ENCODE data around the gene IL12B.
"Not testable (repeated sequence)": the region's sequence is repeated elsewhere in the genome, so short reads cannot be mapped to it uniquely, and the experiment has no call there.

IL12B gene

DNA sequence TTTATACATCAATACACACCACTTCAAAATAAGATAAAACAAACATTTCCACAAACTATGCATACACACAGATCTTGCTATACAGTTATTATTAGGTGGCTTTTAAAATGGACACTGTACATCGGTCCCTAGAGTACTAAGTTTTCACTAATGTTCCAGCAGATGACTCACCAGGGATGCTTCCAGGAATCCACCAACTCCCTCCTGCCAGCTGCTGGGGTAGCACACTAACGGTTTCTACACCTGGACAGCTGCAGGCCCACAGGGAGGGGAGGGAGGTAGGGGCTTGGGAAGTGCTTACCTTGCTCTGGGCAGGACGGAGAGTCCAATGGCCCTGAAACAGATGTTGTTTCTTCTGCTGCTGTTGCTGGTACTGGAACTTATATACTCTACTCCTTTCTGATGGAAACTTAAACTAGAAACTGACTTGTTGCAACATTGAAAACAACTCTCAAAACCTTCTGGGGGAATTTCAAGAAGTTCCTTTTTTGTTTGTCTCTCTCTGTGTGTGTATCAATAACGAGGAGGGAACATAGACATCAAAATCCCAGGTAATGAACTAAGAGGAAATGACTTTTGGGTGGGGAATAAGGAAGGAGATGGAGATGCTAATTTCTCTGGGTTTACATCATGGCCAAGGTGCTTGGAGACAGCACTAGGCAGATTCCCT, at the start of gene IL12B:
TSS of gene IL12B (minus strand) at position 357 of the 670 bp plus-strand sequence. CDS start 3,705 bp downstream, outside the sequence.
- no peak for DNase-seq

DNA sequence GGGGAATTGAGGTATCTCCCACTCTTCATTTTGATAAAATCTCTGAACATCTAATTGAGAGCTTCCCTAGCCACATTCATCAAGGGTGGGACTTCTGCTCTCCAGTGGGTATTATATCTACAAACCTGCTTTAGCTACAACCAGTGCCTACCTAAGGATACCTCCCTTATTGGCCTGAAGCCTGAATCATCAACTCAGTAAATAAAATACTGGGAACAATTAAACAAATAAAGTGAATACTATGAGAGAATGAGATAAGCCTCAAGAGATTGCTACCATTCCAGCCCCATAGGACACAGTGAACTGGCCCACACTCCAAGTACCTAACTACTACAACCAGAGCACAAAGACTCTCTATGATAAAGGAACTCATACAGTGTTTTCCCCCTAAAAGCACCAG, 47.4 kb upstream of the IL12B start:
- no peak for DNase-seq

DNA sequence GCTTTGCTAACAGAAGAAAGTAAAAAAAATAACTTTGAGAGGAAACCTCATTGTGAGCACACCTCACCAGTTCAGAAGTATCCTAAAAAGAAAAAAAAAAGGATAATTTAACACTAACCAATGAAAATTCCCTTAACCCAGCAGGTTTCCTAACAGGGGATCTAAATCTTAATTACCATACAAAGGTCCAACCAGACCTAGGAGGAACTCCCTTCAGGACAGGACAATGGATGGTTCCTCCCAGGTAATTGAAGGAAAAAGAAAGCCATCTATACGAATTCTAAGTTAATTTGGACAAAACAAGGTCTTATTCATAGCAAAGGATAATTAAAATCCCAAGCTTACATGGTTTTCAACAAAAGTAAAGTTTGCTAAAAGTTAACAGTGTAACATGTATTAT, 37.6 kb upstream of the IL12B start:
- DNase-seq: not testable (repeated sequence)

DNA sequence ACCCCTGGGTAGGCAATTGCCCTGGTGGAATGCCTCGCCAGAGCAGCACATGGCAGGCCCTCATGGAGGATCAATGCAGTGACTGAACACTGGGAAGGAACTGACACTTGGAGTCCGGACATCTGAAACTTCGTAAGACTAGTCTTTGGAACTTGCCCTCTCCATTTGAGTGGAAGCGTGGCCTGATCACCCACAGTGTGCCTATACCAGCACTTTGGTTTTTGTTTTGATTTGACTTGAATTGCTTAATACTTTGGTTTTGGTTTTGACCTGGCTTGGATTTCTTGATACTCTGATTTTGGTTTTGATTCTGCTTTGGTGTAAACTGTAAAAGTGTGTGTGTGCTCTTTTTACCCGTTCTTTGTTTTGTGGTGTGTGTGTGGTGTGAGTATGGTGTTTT, 36.5 kb upstream of the IL12B start:
- not testable (repeated sequence) for DNase-seq

DNA sequence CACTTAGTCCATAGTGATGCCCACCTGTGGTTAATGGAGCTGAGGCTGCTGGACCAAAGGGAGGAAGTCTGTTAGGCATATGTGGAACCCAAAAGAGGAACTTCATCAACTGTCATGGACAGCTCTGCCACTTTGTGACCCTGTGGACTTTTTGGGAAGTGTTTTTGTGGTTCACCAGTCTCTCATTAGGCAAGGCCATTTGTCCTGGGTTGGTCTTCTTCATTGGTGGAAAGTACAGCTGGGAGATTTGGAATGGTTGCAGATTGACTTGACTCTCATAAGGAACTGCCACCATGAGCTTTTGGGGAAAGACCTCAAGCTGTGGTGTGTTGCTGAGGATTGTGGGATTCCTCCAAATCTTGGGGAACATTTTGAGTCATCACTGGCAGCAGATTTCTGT, 31.9 kb upstream of the IL12B start:
- DNase-seq: no peak

DNA sequence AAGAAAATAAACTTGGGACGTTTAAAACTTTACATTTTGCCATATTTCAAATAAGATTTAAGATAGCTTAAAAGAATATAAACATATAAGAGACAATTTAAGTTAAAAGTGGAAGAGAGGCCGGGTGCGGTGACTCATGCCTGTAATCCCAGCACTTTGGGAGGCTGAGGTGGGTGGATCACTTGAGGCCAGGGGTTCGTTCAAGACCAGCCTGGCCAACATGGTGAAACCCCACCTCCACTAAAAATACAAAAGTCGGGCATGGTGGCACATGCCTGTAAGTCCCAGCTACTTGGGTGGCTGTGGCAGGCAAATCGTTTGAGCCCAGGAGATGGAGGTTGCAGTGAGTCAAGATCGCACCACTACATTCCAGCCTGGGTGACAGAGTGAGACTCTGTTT, 29.6 kb upstream of the IL12B start:
- not testable (repeated sequence) for DNase-seq

DNA sequence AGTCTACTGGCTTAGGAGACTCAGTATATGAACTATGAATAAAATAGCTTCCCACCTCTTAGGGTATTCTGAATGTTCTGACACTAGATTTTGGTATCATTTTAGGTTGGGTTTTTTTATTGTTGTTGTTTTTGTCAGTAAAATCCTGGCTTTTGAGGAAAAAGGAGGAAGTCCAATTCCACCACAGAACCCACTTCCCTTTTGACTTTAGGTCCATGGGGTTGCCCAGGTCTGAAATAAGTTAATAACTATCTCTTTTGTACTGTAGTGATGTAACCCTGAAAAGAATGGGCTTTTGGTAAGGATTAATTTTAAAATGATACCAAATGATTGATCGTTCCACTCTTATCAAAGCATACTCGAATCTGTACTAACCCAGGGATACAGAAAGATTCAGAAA, 29.1 kb upstream of the IL12B start:
- DNase-seq: no peak

DNA sequence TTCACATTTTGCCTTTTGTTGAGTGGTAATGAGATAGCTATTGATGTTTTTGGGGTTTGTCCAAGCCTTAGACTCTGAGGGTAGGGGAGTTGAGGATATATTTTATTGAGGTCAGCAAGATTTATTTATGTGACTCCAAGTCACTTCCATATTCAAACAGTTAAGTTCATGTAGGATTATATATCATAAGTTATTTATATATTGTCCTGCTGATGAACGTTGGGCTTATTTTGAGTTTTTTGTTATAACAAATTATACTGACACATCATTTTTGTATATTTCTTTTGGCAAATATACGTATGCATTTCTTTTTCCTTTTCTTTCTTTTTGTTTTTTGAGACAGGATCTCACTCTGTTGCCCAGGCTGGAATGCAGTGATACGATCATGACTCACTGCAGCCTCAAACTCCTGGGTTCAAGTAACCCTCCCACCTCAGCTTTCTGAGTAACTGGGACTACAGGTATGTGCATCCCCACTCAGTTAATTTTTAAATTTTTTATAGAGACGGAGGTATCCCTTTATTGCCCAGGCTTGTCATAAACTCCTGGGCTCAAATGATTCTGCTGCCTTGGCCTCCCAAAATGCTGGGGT, 23.5 kb upstream of the IL12B start:
- DNase-seq: no peak

DNA sequence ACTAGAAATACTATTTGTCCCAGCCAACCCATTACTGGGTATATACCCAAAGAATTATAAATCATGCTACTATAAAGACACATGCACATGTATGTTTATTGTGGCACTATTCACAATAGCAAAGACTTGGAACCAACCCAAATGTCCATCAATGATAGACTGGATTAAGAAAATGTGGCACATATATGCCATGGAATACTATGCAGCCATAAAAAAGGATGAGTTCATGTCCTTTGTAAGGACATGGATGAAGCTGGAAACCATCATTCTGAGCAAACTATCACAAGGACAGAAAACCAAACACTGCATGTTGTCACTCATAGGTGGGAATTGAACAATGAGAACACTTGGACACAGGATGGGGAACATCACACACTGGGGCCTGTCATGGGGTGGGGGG, 20.4 kb upstream of the IL12B start:
- DNase-seq: not testable (repeated sequence)

DNA sequence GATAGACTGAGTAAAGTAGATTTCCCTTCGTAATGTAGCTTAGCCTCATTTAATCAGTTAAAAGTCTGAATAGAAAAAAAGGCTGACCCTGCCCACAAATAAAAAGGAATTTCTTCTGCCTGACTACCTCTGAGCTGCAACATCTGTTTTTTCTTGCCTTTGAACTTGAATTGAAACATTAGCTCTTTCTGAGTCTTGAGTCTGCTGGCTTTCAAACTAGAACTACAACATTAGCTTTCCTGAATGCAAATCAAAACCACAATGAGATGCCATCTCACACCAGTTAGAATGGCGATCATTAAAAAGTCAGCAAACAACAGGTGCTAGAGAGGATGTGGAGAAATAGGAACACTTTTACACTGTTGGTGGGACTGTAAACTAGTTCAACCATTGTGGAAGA, 19.9 kb upstream of the IL12B start:
- not testable (repeated sequence) for DNase-seq

DNA sequence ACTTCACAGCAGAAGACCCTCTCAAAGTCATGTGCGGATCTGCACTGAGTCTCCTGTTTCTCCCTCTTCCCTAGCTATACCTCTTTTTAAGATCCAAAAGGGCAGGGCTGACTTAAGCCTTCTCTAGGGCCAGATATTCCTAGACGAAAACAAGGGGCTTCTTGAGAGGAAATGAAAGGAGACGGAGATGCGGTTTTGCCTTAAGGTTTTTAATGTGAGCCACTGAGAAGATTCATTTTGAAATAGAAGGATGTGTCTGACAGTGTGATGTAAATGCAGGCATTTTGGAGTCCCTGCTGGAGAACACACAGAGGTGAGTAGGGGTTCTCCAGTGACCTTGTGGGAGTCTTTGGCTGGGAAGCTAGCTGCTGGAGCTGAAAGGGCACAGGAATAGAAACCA, 15.6 kb upstream of the IL12B start:
- DNase-seq: no peak

DNA sequence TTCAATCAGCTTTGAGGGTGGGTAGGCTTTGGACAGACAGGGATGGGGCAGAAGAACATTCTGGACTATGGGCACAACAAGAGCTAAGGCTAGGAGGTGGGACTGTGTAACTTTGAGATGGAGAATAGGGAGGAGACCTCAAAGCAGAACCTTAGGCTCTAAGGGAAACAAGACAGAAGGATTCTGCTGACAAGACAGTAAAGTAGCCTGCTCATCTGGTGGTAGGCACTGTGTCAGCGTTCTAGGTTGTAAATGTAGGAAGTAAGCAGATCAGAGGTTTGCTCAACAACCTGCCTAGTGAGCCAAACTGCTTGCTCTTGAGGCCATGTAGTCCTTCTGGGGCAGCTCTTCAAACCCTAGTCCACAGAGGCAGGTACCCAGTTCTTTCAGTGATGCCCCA, 15.0 kb upstream of the IL12B start:
- DNase-seq: no peak

DNA sequence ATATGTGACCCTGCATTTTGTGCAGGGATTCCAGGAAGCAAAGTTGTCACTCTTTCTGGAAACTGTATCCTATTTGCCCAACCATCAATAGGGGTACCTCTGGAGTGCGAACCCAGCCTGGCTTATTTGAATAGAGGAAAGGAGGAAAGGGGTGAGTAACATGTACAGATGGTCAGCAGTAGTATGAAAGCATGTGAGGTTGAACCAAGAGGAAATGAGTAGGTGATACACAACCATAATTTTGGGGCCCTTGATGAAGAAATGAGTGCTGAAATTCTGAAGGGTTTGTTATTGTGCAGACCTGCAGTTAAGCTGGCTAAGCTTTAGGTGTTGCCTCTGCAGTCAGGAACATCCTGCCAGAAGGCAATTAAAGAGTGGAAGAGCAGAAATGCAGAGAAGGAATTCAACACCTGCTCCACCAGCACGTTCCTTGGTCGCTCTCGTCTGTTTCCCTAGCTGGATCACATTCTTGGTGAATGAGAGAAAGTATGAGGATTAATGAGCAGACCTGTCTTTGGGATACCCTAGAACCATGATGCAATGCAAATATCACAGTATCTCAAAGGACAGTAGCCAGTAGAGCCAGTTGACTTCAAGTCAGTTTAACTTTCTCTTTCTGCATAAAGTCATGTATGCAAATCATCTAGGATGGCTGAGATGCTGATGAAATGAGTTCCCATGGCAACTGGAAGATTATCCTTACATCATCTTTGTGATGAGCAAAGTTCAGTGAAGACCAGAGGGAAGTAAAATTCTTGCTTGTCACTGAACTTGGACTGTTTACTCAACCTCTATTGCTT, 13.2 kb upstream of the IL12B start:
- no peak for DNase-seq

DNA sequence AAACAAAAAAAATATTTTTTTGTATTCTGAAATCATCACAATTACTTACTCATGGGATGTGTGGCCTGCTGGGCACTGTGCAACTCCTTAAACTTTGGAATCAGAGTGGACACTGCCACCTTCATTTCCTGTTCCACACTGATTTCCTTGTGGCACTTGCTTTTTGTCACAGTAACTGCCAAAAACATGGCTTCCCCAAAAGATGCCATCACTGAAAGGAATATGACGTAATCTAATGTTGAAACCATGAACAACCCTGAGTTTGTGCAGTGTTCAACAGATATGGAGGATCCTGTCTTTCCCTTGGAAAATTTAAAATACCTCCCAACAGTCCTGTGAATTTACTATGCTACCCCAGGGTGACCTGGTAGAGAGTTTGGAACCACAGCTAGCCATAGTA, 12.6 kb upstream of the IL12B start:
- no peak for DNase-seq

DNA sequence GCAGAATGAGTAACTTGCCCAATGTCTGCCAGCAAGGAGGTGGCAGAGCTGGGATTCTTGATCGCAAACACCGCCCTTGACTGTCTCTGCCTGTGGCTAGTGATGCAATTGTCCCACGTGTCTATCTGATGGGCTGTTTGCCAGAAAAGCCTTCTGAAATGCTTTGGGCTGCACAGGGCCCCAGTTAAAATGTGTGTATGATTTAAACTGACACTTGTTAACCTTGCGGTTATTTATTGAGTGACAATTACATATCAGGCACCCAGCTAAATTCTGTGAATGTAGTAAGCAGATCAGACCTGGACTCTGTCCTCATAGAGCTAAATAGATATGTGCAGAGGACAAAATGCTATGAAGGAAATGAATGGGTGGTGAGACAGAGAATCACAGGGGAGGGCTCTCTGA, 11.6 kb upstream of the IL12B start:
- DNase-seq: no peak

DNA sequence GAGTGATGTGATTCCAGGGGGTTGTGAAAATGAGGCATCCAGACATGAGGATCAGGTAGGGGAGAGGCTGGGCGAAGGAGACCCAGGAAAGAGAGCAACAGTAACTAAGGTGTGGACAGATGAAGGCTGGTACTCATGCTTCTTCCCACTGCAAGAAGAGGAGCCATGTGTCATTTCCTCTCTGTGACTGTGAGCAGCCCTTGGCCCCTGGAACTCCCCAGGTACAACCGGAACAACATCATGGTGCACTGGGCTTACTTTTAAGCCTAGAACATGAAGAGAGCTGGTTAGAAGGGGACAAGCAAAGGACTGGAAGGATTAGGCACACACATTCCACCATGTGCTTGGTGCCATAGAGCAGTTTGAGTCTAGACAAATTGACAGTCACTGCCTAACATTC, 10.9 kb upstream of the IL12B start:
- DNase-seq: no peak

DNA sequence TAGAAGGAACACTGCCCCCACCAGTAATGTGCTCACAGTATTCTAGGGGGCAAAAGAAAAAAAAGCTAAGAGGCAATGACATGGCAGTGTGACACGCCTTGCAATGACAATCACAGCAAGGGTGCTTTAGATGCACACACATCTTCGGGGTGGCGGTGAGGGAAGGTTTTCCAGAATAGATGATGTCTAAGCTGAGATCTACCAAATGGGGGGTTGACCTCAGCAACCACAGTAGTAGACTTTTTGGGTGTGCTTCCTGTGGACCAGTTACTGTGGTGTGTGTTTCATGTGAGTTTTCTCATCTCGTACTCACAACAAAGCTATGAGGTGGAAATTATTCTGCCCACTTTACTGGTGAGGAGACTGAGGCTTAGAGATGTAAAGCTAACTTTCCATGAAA, 10.2 kb upstream of the IL12B start:
- no peak for DNase-seq

DNA sequence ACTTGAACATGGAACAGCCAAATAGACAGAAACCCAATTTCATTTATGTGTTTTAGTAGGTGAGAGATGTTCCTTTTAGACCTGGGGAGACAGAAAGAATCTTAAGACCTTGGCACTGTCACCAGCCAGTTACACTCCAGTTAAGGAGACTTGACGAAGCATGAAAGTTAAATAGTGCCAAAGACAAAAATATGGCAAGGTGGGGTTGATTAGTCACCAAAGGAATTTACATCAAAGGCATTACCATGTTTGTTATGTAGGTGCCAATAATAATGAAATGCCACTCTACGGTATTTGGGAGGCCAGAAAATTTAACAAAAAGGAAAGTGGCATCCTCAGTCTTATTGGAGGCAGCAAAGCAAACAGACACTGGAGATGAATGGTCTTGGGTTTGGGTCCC, 9.2 kb upstream of the IL12B start:
- no peak for DNase-seq

DNA sequence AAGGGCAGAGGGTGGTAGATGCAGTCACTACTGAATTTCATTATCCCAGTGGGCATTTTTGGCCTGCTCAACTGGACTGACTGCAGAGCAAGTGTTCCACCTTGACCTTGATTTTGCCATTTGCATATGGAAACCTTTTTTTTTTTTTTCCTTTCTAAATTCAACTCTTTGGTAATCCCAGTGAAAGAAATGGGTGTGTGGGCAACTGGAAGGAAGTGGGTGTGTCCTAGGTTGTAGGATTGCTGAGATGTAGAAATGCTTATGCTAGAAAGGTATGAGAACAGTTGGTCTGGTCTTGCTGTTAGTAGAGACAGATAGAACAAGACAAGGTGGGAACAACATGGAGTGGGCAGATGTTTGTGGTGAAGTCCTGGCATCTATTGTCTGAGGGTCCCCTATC, 7.8 kb upstream of the IL12B start:
- DNase-seq: no peak

DNA sequence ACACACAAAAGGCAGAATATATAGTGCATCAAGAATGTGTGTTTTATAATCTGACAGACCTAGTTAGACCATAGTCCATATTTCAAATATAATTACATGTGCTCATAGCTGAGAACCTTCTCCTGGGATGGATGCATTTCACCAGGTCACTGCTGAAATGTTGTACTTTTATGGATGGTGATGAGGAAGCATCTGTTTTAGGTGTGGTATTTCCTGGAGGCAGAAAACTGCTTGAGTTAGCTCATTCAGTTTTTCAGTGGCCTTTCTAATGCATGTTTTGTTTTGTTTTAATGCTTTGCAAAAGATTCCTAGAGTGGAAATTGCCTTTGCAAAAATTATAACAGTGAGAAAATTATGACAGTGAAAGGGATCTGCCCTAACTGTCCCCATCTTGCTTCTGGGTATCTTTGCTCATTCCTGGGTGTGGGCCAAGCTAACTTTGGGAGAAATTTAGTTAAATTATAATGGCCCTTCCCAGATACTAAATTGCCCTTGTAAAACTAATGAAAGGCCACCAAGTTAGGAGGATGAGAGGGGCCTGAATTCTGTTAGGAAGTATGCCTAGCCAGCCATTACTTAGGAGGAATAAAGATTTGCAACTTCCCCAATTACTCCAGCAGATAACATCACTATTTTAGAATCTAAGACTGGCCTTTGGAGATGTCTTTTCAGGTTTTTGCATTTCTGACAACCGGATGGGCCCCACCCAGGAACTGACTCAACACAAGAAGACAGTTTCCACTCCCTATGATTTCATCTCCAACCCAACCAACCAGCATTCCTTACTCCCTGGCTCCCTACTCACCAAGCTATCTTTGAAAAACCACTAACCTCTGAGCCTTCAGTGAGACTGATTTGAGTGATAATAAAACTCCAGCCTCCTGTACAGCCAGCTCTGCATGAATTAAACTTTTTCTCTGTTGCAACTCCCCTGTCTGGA, 7.0 kb upstream of the IL12B start:
- DNase-seq: no peak

DNA sequence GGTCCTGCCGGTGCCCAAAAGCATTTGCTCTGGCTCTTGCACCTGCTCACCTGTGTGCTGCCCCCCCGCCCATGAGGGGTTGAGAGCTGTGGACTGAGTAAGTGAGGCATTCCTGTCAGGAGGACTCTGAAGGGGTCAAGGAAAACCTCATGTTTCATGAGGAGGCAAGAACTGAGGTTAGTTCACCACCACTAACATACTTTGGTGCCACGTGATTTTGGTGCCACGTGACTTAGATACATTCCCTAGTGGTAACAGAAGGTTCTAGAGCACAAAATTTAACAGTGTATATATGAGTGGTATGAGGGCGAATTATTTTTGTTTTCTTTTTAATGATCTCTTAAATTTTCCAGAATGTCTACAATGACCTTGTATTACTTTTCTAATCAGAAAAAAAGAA, 6.3 kb upstream of the IL12B start:
- DNase-seq: no peak

DNA sequence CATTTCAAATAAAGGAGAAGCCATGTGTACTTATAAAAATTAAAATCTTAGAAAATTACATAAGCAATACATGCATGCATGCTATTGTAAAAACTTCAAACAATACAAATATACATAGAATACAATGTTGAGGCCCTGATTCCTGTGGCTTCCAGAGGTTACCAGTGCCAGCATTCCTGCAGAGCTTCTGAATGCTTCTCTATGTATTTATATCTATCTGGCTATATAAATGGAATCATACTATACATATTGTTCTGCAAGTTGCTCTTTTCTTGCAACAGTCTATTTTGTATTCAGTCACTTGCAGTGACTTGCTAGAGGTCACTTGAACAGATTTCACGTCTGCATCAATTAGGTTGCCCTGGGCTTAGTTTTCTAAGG, 3.2 kb upstream of the IL12B start:
- DNase-seq: no peak
